MCF 10A (cell line): ENCODE measurements around the gene ALDH1A1. TPM values are rescaled to one million over a fixed set of nuclear protein-coding genes. Genes with fewer than 3 reads are reported as not detected.

ENCODE experiments used
- BruUV-seq: library from RNA; stranded (reverse); fragments of 400-500 nt; replicated peaks from 2 replicates; lab custom pipeline; 2021; lab: Mats Ljungman, UMichigan
- CTCF ChIA-PET: fragments of 300-600 bp; sonication (Branson Sonifier 250); formaldehyde crosslinking; extraction: SDS; loops from one replicate; lab custom pipeline; 2021; ENCODE audit warnings: antibody characterized with exemption, inconsistent platforms; lab: Yijun Ruan, JAX
- POLR2A ChIA-PET: fragments of 300-600, 350-650 bp; sonication (Branson Sonifier 250); formaldehyde crosslinking; extraction: SDS; loops from one replicate; lab custom pipeline; 2020; ENCODE audit warnings: antibody characterized with exemption, inconsistent platforms; lab: Yijun Ruan, JAX
- DNase-seq: peaks from one replicate; pipeline ENCODE4 v3.0.0-alpha.2; 2018; ENCODE audit not compliant: unreplicated experiment
- H3K27ac Mint-ChIP-seq: one replicate; pipeline ENCODE4 v1.8.0; 2022; ENCODE audit warnings: mild to moderate bottlenecking, low read depth, mixed read lengths; ENCODE audit not compliant: unreplicated experiment
- H3K27me3 Mint-ChIP-seq: one replicate; pipeline ENCODE4 v1.8.0; 2022; ENCODE audit warnings: mixed read lengths; ENCODE audit not compliant: insufficient read depth, unreplicated experiment
- H3K36me3 Mint-ChIP-seq: one replicate; pipeline ENCODE4 v1.8.0; 2022; ENCODE audit warnings: mild to moderate bottlenecking, moderate library complexity, mixed read lengths; ENCODE audit not compliant: insufficient read depth, unreplicated experiment
- H3K4me1 Mint-ChIP-seq: one replicate; pipeline ENCODE4 v1.8.0; 2022; ENCODE audit warnings: mixed read lengths; ENCODE audit not compliant: insufficient read depth, unreplicated experiment
- H3K4me3 Mint-ChIP-seq: one replicate; pipeline ENCODE4 v1.8.0; 2022; ENCODE audit warnings: mild to moderate bottlenecking, moderate library complexity, mixed read lengths; ENCODE audit not compliant: unreplicated experiment
- H3K9me3 Mint-ChIP-seq: one replicate; pipeline ENCODE4 v1.8.0; 2022; ENCODE audit warnings: mixed read lengths; ENCODE audit not compliant: unreplicated experiment
- intact Hi-C: fragments of 100-400 bp; cut with micrococcal nuclease; formaldehyde crosslinking; loops from 2 replicates; pipeline ENCODE4 v1.14.1; 2022
- total RNA-seq: library from RNA; stranded (reverse); gene quantifications from 2 replicates; pipeline ENCODE4 v1.2.3, GENCODE V29; 2022
- TF ChIP-seq, protein P1 (sequence below): fragments of 200-600 bp; IDR thresholded peaks from one replicate; pipeline ENCODE4 v1.8.0; 2022; ENCODE audit warnings: antibody characterized with exemption, mild to moderate bottlenecking; ENCODE audit not compliant: unreplicated experiment

The ALDH1A1 gene
- total RNA-seq, 1 experiment from 2014 or later, result not detected

DNA sequence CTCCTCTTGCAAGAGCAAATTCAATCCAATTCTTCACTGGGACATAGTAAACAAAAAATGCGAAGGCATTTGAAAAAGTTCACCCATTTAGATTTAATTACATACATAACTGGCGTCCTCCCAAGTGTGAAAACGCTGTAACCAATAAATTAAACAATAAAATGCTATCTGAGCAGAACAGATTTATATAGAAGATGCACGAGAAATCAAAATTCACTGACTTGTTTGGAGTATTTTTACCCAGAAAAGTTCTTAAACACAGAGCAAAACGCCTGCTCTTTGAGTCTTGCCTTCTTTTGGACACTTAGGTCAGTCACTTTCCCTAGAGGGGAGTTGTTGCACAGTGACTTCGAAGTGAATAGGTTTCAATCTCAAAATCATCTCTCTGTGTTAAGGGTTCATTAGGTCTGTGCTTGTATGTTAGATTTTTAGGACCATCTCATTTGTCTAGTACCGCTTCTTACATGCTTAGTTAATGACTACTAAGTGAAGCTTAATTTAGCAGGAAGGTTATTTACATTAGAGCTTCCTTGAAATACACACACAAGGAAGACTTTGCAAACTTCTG lies 1.9 kb downstream of the ALDH1A1 start:
- TF ChIP-seq, protein P1, sequence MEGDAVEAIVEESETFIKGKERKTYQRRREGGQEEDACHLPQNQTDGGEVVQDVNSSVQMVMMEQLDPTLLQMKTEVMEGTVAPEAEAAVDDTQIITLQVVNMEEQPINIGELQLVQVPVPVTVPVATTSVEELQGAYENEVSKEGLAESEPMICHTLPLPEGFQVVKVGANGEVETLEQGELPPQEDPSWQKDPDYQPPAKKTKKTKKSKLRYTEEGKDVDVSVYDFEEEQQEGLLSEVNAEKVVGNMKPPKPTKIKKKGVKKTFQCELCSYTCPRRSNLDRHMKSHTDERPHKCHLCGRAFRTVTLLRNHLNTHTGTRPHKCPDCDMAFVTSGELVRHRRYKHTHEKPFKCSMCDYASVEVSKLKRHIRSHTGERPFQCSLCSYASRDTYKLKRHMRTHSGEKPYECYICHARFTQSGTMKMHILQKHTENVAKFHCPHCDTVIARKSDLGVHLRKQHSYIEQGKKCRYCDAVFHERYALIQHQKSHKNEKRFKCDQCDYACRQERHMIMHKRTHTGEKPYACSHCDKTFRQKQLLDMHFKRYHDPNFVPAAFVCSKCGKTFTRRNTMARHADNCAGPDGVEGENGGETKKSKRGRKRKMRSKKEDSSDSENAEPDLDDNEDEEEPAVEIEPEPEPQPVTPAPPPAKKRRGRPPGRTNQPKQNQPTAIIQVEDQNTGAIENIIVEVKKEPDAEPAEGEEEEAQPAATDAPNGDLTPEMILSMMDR, result no peak
- CTCF ChIA-PET, result interaction anchor here (0.6 to 0.7 kb wide), 4 partner anchors 22 to 1619 kb away, joined by 3 to 4 read pairs (median 3); no protein-coding TSS in a partner anchor
- peaks cover 71% of the 10 kb centered on the region for H3K27me3 Mint-ChIP-seq
- no peaks in the 10 kb centered on the region for H3K36me3 Mint-ChIP-seq
- intact Hi-C loops, result no loop called here
- no TSS peak for BruUV-seq
- H3K27ac Mint-ChIP-seq, result no peak overlapping the region
- POLR2A ChIA-PET, result no interaction called here
- H3K9me3 Mint-ChIP-seq, result no peaks in the 10 kb centered on the region
- no peaks in the 10 kb centered on the region for H3K4me1 Mint-ChIP-seq
- no peak for DNase-seq
- no peak overlapping the region for H3K4me3 Mint-ChIP-seq

GRCh38 chr9:72949918-72950325 lies 2.9 kb downstream of the ALDH1A1 start:
- H3K9me3 Mint-ChIP-seq, result no peaks in the 10 kb centered on the region
- H3K4me1 Mint-ChIP-seq, result no peaks in the 10 kb centered on the region
- peaks cover 72% of the 10 kb centered on the region for H3K27me3 Mint-ChIP-seq
- DNase-seq, result no peak
- CTCF ChIA-PET, result interaction anchor here (0.7 kb wide), 3 partner anchors 208 to 1465 kb away, joined by 3 read pairs; no protein-coding TSS in a partner anchor
- TF ChIP-seq, protein P1, result no peak
- H3K36me3 Mint-ChIP-seq, result no peaks in the 10 kb centered on the region
- POLR2A ChIA-PET, result no interaction called here
- H3K4me3 Mint-ChIP-seq, result no peak overlapping the region
- H3K27ac Mint-ChIP-seq, result no peak overlapping the region
- BruUV-seq, result no TSS peak
- intact Hi-C loops, result loop anchor here (10.0 kb wide), 1 partner anchor 45 kb away; no protein-coding TSS in a partner anchor

GRCh38 chr9:72949244-72949582 lies 3.6 kb downstream of the ALDH1A1 start:
- ChIA-PET CTCF (interaction anchor here (0.7 kb wide), 1 partner anchor 73 kb away, joined by 5 read pairs; no protein-coding TSS in a partner anchor), POLR2A (no interaction called here)
- Mint-ChIP-seq H3K36me3 (no peaks in the 10 kb centered on the region), H3K27ac (no peak overlapping the region), H3K9me3 (no peaks in the 10 kb centered on the region), H3K4me3 (no peak overlapping the region), H3K27me3 (peaks cover 72% of the 10 kb centered on the region), H3K4me1 (no peaks in the 10 kb centered on the region)
- no peak for DNase-seq
- intact Hi-C loops, result loop anchor here (10.0 kb wide), 1 partner anchor 46 kb away; no protein-coding TSS in a partner anchor
- TF ChIP-seq, protein P1, result no peak
- BruUV-seq, result no TSS peak

DNA sequence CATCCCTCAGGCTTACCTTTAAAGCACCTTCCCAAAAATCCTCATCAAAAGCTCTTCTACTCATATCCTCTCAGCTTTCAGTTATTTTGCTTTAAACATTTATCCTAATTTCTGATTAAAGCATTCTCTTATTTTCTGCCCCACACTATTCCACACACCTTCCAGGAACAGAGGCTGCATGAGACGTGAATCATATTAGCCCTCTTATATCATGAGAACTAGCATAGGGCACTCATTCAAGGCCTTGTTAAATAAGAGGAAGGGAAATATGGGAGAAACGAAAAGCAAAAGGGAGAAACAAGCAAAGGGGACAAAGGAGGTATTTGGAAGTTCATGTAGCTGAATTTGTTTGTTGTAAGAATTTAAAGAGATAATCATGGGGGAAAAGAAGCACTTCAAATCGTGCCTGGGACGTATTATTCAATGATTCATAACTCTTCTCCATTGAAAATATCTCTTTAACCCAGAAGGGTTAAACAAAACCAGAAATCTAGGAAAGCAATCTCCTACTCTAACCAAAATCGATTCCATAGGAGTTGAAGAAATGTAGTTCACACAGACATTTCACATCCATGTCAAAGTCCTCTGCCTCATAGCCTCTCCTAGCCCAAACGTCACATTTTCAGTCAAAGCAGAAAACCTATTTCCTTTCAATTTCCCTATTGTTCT lies 4.1 kb downstream of the ALDH1A1 start:
- Mint-ChIP-seq H3K27ac (no peak overlapping the region), H3K4me1 (no peaks in the 10 kb centered on the region), H3K36me3 (no peaks in the 10 kb centered on the region), H3K9me3 (no peaks in the 10 kb centered on the region), H3K27me3 (peaks cover 77% of the 10 kb centered on the region), H3K4me3 (no peak overlapping the region)
- TF ChIP-seq, protein P1, result no peak
- DNase-seq, result no peak
- no TSS peak for BruUV-seq
- intact Hi-C loops, result loop anchor here (10.0 kb wide), 1 partner anchor 46 kb away; no protein-coding TSS in a partner anchor
- ChIA-PET POLR2A (no interaction called here), CTCF (interaction anchor here (0.6 to 1.1 kb wide), 4 partner anchors 23 to 902 kb away, joined by 3 to 5 read pairs (median 4); no protein-coding TSS in a partner anchor)
